B cell (primary cell): ENCODE measurements around the gene LARGE1. TPM values are rescaled to one million over a fixed set of nuclear protein-coding genes. Genes with fewer than 3 reads are reported as not detected.

ENCODE experiments used
- ATAC-seq: fragments of 200-7000 bp; cut with Tn5 transposase; one replicate; pipeline ENCODE4 v1.10.0; 2021; ENCODE audit warnings: low read depth, mild to moderate bottlenecking, moderate number of reproducible peaks, moderate library complexity
- CTCF ChIA-PET: fragments of 350-600 bp; sonication (Branson Sonifier 250); formaldehyde crosslinking; loops from one replicate; lab custom pipeline; 2021; ENCODE audit warnings: antibody characterized with exemption, inconsistent platforms; lab: Charles Lee
- POLR2A ChIA-PET: fragments of 350-600 bp; sonication (Branson Sonifier 250); formaldehyde crosslinking; loops from one replicate; lab custom pipeline; 2021; ENCODE audit warnings: antibody characterized with exemption; lab: Charles Lee
- DNase-seq: peaks from one replicate; pipeline ENCODE4 v3.0.0; 2013
- H2AFZ ChIP-seq: 2 replicates; pipeline ENCODE4 v1.6.1; 2012; ENCODE audit warnings: mild to moderate bottlenecking, low read depth, low read length; ENCODE audit not compliant: insufficient read depth, poor library complexity, severe bottlenecking
- H3K27ac ChIP-seq, 2 donors: 1 replicate in 1 of 2; 2 replicates in 1 of 2; pipeline ENCODE4 v1.5.1; 2012 to 2013; ENCODE audit warnings: low read length in 2 of 2, mild to moderate bottlenecking in 2 of 2, moderate library complexity in 1 of 2
- H3K27me3 ChIP-seq, 4 experiments: fragments of 200-600 bp in 1 of 4; sonication (generic) in 1 of 4; replicated peaks in 1 of 4; 1 replicate in 2 of 4; 2 replicates in 2 of 4; pipeline versions ENCODE4 v1.6.1 to v1.7.0; 2013 to 2016; ENCODE audit warnings: low read length in 3 of 4, mild to moderate bottlenecking in 2 of 4, mixed read lengths in 1 of 4, moderate library complexity in 1 of 4; ENCODE audit not compliant: insufficient read depth in 4 of 4, control insufficient read depth in 3 of 4; ENCODE audit errors: control extremely low read depth in 1 of 4
- H3K36me3 ChIP-seq, 2 experiments: replicated peaks in 1 of 2; 1 replicate in 1 of 2; 2 replicates in 1 of 2; pipeline versions ENCODE4 v1.6.1 to v1.7.1; 2013; ENCODE audit warnings: low read length in 1 of 2; ENCODE audit not compliant: insufficient read depth in 2 of 2, control insufficient read depth in 1 of 2; ENCODE audit errors: control extremely low read depth in 1 of 2, extremely low read depth in 1 of 2
- H3K4me1 ChIP-seq, 2 donors: fragments of 200-600 bp in 1 of 2; sonication (generic) in 1 of 2; 1 replicate in 1 of 2; 2 replicates in 1 of 2; pipeline versions ENCODE4 v1.5.1 to v1.6.1; 2013 to 2017; ENCODE audit warnings: low read length in 2 of 2; ENCODE audit not compliant: control insufficient read depth in 2 of 2, insufficient read depth in 2 of 2
- H3K4me2 ChIP-seq: replicated peaks from 2 replicates; pipeline ENCODE3; 2012; ENCODE audit warnings: mild to moderate bottlenecking, low read depth, low read length; ENCODE audit not compliant: poor library complexity, severe bottlenecking
- H3K4me3 ChIP-seq, 5 experiments: fragments of 200-600 bp in 1 of 5; sonication (generic) in 1 of 5; 1 replicate in 3 of 5; 2 replicates in 2 of 5; pipeline versions ENCODE4 v1.5.1 to v1.7.0; 2011 to 2016; ENCODE audit warnings: low read length in 4 of 5, mild to moderate bottlenecking in 4 of 5, low read depth in 2 of 5, control low read depth in 1 of 5, moderate library complexity in 1 of 5; ENCODE audit not compliant: insufficient read depth in 1 of 5; ENCODE audit errors: control extremely low read depth in 1 of 5, extremely low read depth in 1 of 5
- H3K79me2 ChIP-seq: fragments of 200-600 bp; sonication (generic); one replicate; pipeline ENCODE4 v1.6.0; 2016; ENCODE audit warnings: low read length; ENCODE audit not compliant: control insufficient read depth, insufficient read depth
- H3K9ac ChIP-seq: fragments of 200-600 bp; sonication (generic); 2 replicates; pipeline ENCODE4 v1.6.1; 2017; ENCODE audit warnings: mild to moderate bottlenecking, low read length, moderate library complexity
- H3K9me3 ChIP-seq, 3 donors: one replicate each; pipeline versions ENCODE4 v1.6.1 to v1.7.1; 2013; ENCODE audit warnings: low read length in 2 of 3; ENCODE audit not compliant: control insufficient read depth in 2 of 3, insufficient read depth in 1 of 3; ENCODE audit errors: control extremely low read depth in 1 of 3
- H4K20me1 ChIP-seq: 2 replicates; pipeline ENCODE4 v1.6.0; 2012; ENCODE audit warnings: mild to moderate bottlenecking, low read length; ENCODE audit not compliant: insufficient read depth, control insufficient read depth, poor library complexity, severe bottlenecking
- H3K27ac Mint-ChIP-seq: one replicate; pipeline ENCODE4 v1.8.0; 2021; ENCODE audit warnings: mixed read lengths
- H3K27me3 Mint-ChIP-seq: one replicate; pipeline ENCODE4 v1.8.0; 2021; ENCODE audit warnings: mixed read lengths
- H3K4me1 Mint-ChIP-seq: one replicate; pipeline ENCODE4 v1.8.0; 2021; ENCODE audit warnings: mixed read lengths
- H3K4me3 Mint-ChIP-seq: one replicate; pipeline ENCODE4 v1.8.0; 2021; ENCODE audit warnings: mixed read lengths
- H3K9me3 Mint-ChIP-seq: one replicate; pipeline ENCODE4 v1.8.0; 2022; ENCODE audit warnings: mixed read lengths; ENCODE audit not compliant: insufficient read depth
- EZH2 ChIP-seq: IDR thresholded peaks from 2 replicates; pipeline ENCODE4 v1.6.1; 2012; ENCODE audit warnings: borderline replicate concordance, low read depth, mild to moderate bottlenecking, moderate library complexity, low read length; ENCODE audit not compliant: insufficient read depth, poor library complexity, severe bottlenecking
- WGBS: methylation state at CpG from one replicate; pipeline ENCODE4 v1.1.5; 2013; ENCODE audit warnings: missing lambda C conversion rate; ENCODE audit not compliant: insufficient coverage; 5-methylcytosine and 5-hydroxymethylcytosine counted together
- intact Hi-C: fragments of 100-400 bp; cut with micrococcal nuclease; formaldehyde crosslinking; loops from one replicate; pipeline ENCODE4 v1.10.0; 2022
- polyA plus RNA-seq: library from polyadenylated mRNA; depleted of rRNA; stranded (reverse); fragments of >200 nt; gene quantifications from 2 replicates; pipeline ENCODE4 v1.2.3, GENCODE V29; 2012
- total RNA-seq, 2 donors: library from RNA; stranded (reverse); fragments of 120-200 nt in 1 of 2; gene quantifications; 1 replicate in 1 of 2; 2 replicates in 1 of 2; pipeline versions ENCODE4 v1.2.3 to v1.2.4, GENCODE V29; 2013 to 2022
- TF ChIP-seq, protein P1 (sequence below): fragments of 200-600 bp; IDR thresholded peaks from one replicate; pipeline ENCODE4 v1.8.0; 2022; ENCODE audit warnings: antibody characterized with exemption, mild to moderate bottlenecking

Gene LARGE1
- total and polyA plus RNA-seq, 2 donors (not counting 1 experiment from before 2014, with no cell fraction given), result 20.7 to 82.0 TPM

DNA sequence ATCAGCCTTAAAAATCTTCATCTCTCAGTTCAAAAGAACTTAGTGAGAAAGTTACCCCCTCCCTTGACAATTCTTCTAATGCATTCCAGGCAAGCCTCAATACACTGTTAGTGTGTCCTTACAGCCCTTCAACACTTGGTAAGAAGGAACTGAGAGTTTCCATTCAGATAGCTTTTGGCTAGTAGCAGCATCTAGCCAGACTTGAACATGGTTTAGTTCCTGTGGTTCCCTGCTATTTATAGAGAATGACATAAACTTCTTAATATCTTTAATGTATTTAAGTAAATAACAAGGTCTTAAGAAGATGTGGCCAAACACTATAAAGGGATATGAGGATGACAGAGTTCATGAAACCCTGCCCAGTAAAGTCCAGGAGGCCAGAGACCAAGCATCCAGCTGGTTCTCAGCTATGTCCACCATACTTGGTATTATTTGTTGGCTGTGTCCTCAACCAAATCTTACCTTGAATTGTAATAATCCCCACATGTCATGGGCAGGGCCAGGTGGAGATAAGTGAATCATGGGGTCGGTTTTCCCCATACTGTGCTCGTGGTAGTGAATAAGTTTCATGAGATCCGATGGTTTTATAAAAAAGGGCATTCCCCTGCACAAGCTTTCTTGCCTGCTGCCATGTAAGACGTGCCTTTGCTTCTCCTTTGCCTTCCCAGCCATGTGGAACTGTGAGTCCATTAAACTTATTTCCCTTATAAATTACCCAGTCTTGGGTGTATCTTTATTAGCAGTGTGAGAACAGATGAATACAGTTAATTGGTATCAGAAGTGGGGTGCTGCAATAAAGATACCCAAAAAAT lies 132.4 kb downstream of the LARGE1 start:
- Mint-ChIP-seq H3K4me1 (peaks cover 31% of the 10 kb centered on the region), H3K9me3 (peaks cover 10% of the 10 kb centered on the region), H3K4me3 (no peak overlapping the region), H3K27ac (no peak overlapping the region), H3K27me3 (no peaks in the 10 kb centered on the region)
- ATAC-seq, result no peak
- Histone ChIP-seq H3K36me3 (no peaks in the 10 kb centered on the region), H3K79me2 (peaks cover 31% of the 10 kb centered on the region), H3K4me2 (no peak overlapping the region), H3K27me3 (no peaks in the 10 kb centered on the region), H3K9ac (no peak overlapping the region), H3K4me1 (peaks cover 0 to 2% of the 10 kb centered on the region in 2 donors), H3K9me3 (peaks cover 0 to 35% (median 11%) of the 10 kb centered on the region in 3 donors), H4K20me1 (peaks cover 5% of the 10 kb centered on the region), H3K27ac (no peak overlapping the region), H2AFZ (no peak overlapping the region), H3K4me3 (no peak overlapping the region)
- ChIA-PET POLR2A (no interaction called here), CTCF (no interaction called here)
- peak; percentile 6 for DNase-seq
- TF ChIP-seq, protein P1, sequence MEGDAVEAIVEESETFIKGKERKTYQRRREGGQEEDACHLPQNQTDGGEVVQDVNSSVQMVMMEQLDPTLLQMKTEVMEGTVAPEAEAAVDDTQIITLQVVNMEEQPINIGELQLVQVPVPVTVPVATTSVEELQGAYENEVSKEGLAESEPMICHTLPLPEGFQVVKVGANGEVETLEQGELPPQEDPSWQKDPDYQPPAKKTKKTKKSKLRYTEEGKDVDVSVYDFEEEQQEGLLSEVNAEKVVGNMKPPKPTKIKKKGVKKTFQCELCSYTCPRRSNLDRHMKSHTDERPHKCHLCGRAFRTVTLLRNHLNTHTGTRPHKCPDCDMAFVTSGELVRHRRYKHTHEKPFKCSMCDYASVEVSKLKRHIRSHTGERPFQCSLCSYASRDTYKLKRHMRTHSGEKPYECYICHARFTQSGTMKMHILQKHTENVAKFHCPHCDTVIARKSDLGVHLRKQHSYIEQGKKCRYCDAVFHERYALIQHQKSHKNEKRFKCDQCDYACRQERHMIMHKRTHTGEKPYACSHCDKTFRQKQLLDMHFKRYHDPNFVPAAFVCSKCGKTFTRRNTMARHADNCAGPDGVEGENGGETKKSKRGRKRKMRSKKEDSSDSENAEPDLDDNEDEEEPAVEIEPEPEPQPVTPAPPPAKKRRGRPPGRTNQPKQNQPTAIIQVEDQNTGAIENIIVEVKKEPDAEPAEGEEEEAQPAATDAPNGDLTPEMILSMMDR, result no peak
- TF ChIP-seq EZH2, result no peak
- WGBS, result 83% methylated on average over 1 of the region's 4 CpGs
- intact Hi-C loops, result no loop called here

GRCh38 chr22:33786149-33786548 lies 134.1 kb downstream of the LARGE1 start:
- Mint-ChIP-seq H3K27me3 (no peaks in the 10 kb centered on the region), H3K27ac (no peak overlapping the region), H3K4me3 (no peak overlapping the region), H3K4me1 (peaks cover 27% of the 10 kb centered on the region), H3K9me3 (peaks cover 10% of the 10 kb centered on the region)
- Histone ChIP-seq H3K36me3 (no peaks in the 10 kb centered on the region), H3K4me1 (no peaks in the 10 kb centered on the region), H4K20me1 (peaks cover 14% of the 10 kb centered on the region), H3K9ac (no peak overlapping the region), H3K27me3 (no peaks in the 10 kb centered on the region), H3K4me2 (no peak overlapping the region), H3K4me3 (no peak overlapping the region), H2AFZ (no peak overlapping the region), H3K79me2 (peaks cover 40% of the 10 kb centered on the region), H3K9me3 (peaks cover 0 to 31% (median 9%) of the 10 kb centered on the region in 3 donors), H3K27ac (no peak overlapping the region)
- ChIA-PET POLR2A (no interaction called here), CTCF (no interaction called here)
- no peak for ATAC-seq
- no peak for TF ChIP-seq EZH2
- TF ChIP-seq, protein P1, result no peak
- intact Hi-C loops, result no loop called here
- no peak for DNase-seq
